ENCODE data around the gene PPIL4.

- no peak for TF ChIP-seq NR1H2 (CRISPR knock-in tag; IDR thresholded peaks at IDR 0.05)
- TF ChIP-seq CTCF (IDR thresholded peaks at IDR 0.05): no peak
- TF ChIP-seq NFYB (CRISPR knock-in tag; conservative IDR thresholded peaks at IDR 0.05; ENCODE audit: low read depth): no peak
- TF ChIP-seq ESRRA (CRISPR knock-in tag; IDR thresholded peaks at IDR 0.05; ENCODE audit: borderline replicate concordance): no peak
- TF ChIP-seq ATF2 (CRISPR knock-in tag; IDR thresholded peaks at IDR 0.05; ENCODE audit: borderline replicate concordance, low read depth): no peak
- TF ChIP-seq ZNF232 (CRISPR knock-in tag; IDR thresholded peaks at IDR 0.05): no peak
These were observed 82.1 kb downstream of the PPIL4 start for GRCh38 chr6:149463781-149464180.

All from WTC11 (cell line).